NCI-H2107 (cell line): ENCODE measurements around the gene GPX1.

Source experiments
- DNase-seq: peaks from one replicate; lab custom pipeline; 2025; lab: John Stamatoyannopoulos, UW

The GPX1 gene

GRCh38 chr3:49311283-49311682 lies 46.9 kb downstream of the GPX1 start:
- DNase-seq: no peak

- DNase-seq: no peak
Measured at GRCh38 chr3:49310677-49311076, 47.5 kb downstream of the GPX1 start.
